GM19452 (cell line): ENCODE measurements around the gene NDUFS6.

Experiments
- ATAC-seq: cut with Tn5 transposase; IDR thresholded peaks from one replicate; pipeline ENCODE4 v1.9.1; 2021; ENCODE audit not compliant: unreplicated experiment

NDUFS6 gene

DNA sequence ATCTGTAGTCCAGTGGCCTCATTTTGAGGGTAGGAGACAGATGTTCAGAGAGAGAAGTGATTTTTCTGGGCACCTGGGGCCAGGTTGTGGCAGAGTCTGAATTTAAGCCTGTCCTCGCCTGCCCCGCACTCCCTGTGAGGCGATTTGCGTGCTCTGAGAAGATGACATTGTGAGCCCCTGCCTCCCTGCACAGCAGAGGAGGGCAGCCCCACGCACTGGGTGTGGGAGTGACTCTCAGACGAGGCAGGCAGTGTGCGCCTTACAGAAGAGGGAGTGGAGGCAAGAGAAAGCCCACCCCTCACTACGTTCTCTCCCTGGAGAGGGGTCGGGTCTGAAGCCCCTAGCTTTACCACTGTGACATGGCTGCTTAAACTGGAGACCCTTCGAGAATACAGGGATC, 45.8 kb downstream of the NDUFS6 start:
- no peak for ATAC-seq

GRCh38 chr5:1847611-1848010, 46.4 kb downstream of the NDUFS6 start:
- no peak for ATAC-seq

DNA sequence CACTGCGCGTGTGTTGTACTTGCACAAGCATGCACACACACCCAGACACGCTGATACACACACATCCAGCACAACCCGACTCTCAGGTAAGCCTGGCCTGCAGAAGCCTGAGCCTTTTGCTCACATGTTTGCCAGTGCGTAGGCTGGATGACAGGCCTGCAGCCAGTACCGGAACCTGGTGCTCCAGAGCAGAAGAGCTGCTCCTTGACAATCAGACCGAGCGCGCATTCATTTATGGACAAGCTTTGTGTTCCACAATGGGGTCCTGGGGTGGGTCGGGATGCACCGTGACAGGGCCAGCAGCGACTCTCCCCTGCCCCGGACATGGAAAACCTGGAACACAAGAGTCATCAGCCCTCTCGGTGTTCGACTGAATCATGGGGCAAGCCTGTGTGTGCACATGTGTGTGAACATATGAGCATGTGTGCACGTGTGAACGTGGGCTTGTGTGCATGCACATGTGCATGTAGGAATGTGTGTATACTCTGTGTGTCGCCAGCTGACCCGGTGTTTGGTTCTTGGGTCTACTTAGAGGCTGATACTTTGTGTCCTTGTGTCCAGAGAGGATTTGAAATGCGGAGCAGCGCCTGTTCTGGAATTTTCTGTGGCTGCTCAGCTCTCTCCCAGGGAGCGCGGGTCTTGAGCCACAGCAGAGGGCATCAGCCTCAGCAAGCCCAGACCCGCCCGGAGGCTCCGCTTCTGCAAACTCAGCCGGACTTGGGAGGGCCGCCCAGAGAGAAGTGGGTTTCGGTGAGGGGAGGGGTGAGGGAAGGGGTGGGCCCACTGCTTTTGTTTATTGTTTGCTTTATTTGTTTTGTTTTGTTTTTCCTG, 49.3 kb downstream of the NDUFS6 start:
- ATAC-seq: no peak

GRCh38 chr5:1851290-1851934, 50.2 kb downstream of the NDUFS6 start:
- no peak for ATAC-seq

DNA sequence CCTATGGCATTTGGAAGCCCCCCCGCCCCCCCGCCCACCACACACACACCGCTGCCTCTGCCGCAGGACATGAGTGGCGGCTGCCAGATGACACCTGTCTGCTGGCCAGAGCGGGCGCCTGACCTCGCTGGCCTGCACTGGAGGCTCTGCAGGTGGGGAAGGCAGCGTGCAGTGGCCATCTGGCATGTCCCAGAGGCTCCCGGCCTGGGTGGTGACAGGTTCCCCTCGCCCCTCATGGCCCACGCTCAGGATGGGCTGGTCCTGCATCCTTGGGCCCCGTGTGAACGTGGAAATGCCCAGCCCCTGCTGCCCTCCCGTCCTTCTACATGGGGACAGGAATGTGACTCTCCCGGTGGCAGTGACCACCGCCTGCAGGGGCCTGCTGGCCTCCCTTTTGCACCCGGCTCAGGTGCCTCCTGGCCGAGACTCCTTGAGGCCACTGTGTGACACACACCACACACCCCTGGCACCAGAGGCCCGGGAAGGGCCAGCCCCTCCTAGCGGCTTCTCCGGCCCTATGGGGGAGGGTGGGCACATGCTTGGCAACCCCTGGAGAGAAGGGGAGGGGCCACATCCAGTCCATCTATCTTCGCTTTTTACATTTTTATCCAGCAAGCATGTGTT, 51.2 kb downstream of the NDUFS6 start:
- no peak for ATAC-seq

- ATAC-seq: no peak
Observed at GRCh38 chr5:1853531-1853930, 52.3 kb downstream of the NDUFS6 start.

DNA sequence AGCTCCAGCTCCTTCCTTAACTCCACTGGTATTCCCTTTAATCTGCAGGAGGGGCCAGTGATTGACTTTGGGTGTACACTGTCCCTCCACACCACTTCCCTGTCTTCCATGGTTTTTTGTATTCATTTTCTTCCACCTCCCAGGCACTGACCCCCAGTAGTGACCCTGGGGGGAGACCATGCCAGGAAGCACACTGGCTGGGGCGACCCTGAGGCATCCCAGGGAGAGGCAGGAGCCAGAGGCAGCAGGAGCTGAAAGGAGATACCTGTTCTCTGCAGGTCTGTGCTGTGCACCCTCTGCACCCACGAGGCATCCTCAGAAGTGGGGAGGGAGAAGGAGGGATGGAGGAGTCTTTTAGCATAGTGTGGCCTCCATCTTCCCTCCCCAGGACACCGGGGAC, 53.9 kb downstream of the NDUFS6 start:
- no peak for ATAC-seq

DNA sequence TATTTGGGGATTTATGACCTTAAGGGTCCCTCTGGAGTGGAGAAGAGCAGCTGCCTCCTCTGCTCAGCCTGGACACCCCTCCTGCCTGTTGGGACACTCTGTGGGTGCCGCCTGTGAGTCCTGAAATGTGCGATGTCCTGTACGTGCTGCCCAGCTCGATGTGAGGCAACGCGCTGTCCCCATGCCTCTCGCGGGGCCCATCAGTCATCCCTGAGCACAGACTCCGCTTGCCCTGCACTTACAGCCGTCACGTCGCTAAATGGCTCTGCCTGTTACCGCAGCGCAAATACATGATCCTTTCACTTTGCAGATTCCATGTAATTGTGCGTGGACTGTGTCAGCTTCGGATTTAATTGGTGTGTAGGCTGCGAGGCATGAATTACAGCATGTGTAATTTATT, 54.4 kb downstream of the NDUFS6 start:
- no peak for ATAC-seq

GRCh38 chr5:1856596-1857255, 55.5 kb downstream of the NDUFS6 start:
- ATAC-seq: no peak

GRCh38 chr5:1857256-1857600, 56.0 kb downstream of the NDUFS6 start:
- ATAC-seq: no peak

DNA sequence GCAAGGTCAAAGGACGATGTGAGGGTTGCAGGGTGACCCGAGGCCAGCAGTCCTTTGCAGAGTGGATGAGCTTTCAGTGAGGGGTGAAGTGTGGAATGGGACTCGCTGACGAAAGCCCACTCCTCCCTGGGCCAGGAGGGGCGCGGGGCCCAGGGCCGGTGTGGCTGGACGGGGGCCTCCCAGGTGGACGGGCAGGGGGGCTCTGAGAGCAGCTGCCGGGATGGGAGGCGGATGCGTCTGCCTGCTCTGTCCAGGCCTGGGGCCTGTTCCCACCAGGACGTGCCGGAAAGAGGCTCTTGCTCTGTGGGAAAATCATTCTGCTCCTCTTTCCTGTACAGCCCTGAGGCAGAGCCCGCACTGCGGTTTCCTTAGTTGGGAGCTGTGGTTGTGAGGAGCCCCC, 57.2 kb downstream of the NDUFS6 start:
- ATAC-seq: no peak

GRCh38 chr5:1859099-1859498, 57.9 kb downstream of the NDUFS6 start:
- no peak for ATAC-seq

DNA sequence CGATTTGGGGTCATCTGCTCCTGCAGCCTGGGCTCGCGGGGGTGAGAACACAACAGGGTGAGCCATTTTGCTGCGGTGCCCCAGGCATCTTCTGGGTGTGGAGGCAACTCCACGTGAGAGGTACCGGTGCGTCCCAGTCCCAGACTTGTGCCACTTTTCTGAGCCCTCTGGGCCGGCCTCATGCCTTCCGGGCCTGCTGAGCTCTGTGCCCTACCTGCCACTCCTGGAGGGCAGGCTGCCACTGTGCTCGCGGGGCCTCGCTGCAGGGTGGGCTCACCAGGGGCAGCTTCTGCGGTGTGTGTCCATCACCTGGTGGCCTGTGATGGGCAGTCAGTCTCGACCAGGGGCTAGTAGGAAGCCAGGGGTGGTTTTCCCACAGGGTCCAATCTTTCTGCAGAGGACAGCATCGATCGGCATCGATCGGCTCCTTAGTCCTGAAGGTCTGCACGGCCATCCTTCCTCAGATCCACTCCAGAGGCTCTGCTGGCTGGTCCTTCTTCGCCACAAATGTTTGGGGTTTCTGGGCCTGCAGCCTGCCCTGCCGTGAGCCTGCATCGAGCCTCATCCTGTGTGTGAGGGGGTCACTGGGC, 58.9 kb downstream of the NDUFS6 start:
- no peak for ATAC-seq

DNA sequence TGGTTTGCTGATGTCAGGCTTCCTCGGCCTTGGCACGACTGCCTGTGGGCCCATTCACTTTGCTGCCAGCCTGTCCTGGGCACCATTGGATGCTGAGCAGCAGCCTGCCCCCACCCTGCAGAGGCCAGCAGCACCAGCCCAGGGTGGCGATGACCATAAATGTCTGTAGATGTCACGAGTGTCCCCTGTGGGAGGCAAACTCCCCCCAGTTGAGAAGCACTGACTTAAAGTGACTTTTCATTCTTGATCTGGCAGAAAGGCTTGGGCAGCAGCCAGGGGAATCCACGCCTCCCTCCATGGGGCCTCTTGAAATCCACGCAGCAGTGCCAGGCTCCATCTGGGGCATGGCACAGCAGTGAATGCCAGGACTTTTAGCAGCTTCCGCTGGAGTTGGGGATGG, 59.7 kb downstream of the NDUFS6 start:
- ATAC-seq: no peak

DNA sequence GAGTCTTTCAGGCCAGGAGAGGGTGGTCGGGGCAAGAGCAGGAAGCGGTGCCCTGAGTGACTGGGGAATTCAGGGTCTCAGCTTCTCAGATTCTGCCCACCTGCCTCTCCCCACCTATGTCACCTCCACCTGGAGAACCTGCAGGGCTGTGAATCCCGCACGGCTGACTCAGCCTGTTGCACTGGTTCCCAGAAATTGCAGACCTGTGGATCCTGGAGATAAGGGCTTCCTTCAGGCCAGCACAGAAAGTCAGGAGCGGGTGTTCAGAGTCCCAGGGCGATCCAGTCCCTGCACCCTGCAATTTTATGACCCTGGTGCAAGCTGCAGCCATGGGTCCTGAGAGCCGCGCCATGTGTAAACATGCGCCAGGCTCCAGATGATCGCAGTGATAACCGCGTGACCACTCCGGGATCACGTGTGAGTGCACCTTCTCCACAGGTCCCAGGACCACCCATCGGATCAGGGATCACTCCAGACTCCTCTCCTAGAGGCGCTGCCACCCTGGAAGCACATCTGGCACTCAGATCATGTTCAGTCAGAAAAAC, 63.8 kb downstream of the NDUFS6 start:
- ATAC-seq: no peak

GRCh38 chr5:1865486-1865885, 64.3 kb downstream of the NDUFS6 start:
- no peak for ATAC-seq
